HEK293 (cell line): ENCODE data around the gene CD151.

ENCODE experiments used
- CTCF ChIA-PET: fragments of 350-600 bp; formaldehyde crosslinking; extraction: SDS; loops from one replicate; lab custom pipeline; 2021; ENCODE audit warnings: antibody characterized with exemption; lab: Yijun Ruan, JAX
- POLR2A ChIA-PET: fragments of 300-600 bp; formaldehyde crosslinking; extraction: SDS; loops from one replicate; lab custom pipeline; 2020; ENCODE audit warnings: antibody characterized with exemption, inconsistent platforms; lab: Yijun Ruan, JAX
- H3K27ac ChIP-seq: fragments of 200-500 bp; sonication (Bioruptor generic); 2 replicates; pipeline ENCODE4 v1.5.1; 2014; ENCODE audit warnings: low read depth, low read length, control low read depth, inconsistent platforms; ENCODE audit errors: extremely low read depth
- H3K36me3 ChIP-seq, 2 experiments: fragments of 200-500 bp in 1 of 2; sonication (Bioruptor generic) in 1 of 2; 1 replicate in 1 of 2; 2 replicates in 1 of 2; pipeline ENCODE4 v1.5.1; 2014 to 2017; ENCODE audit warnings: inconsistent platforms in 2 of 2, low read length in 2 of 2; ENCODE audit not compliant: control insufficient read depth in 2 of 2, insufficient read depth in 1 of 2
- H3K4me1 ChIP-seq: fragments of 200-500 bp; sonication (Bioruptor generic); 2 replicates; pipeline ENCODE4 v1.5.1; 2014; ENCODE audit warnings: mild to moderate bottlenecking, low read length, inconsistent platforms; ENCODE audit not compliant: control insufficient read depth, insufficient read depth
- H3K4me3 ChIP-seq: 2 replicates; pipeline ENCODE4 v1.5.1; 2011; ENCODE audit warnings: low read depth, mild to moderate bottlenecking, control low read depth, low read length, moderate library complexity
- H3K9me3 ChIP-seq: fragments of 200-500 bp; sonication (Bioruptor generic); 2 replicates; pipeline ENCODE4 v1.5.1; 2014; ENCODE audit warnings: low read depth, low read length, inconsistent platforms; ENCODE audit not compliant: control insufficient read depth, insufficient read depth
- EGR2 ChIP-seq: fragments of 450-650 bp; formaldehyde crosslinking; IDR thresholded peaks from 2 replicates; pipeline ENCODE4 v1.5.1; 2016; ENCODE audit warnings: low read depth, missing biosample characterization, missing genetic modification characterization
- GLIS2 ChIP-seq: fragments of 450-650 bp; formaldehyde crosslinking; IDR thresholded peaks from 2 replicates; pipeline ENCODE4 v1.5.1; 2016; ENCODE audit warnings: missing biosample characterization, missing genetic modification characterization
- KLF9 ChIP-seq: fragments of 450-650 bp; formaldehyde crosslinking; IDR thresholded peaks from 2 replicates; pipeline ENCODE4 v1.5.1; 2016; ENCODE audit warnings: missing biosample characterization, missing genetic modification characterization, low read depth
- OVOL3 ChIP-seq: fragments of 450-650 bp; formaldehyde crosslinking; IDR thresholded peaks from 2 replicates; pipeline ENCODE4 v1.5.1; 2016; ENCODE audit warnings: missing biosample characterization, missing genetic modification characterization
- SCRT1 ChIP-seq: fragments of 450-650 bp; formaldehyde crosslinking; IDR thresholded peaks from 2 replicates; pipeline ENCODE4 v1.5.1; 2016; ENCODE audit warnings: missing biosample characterization, missing genetic modification characterization, borderline replicate concordance
- TSHZ1 ChIP-seq: fragments of 450-650 bp; formaldehyde crosslinking; IDR thresholded peaks from 2 replicates; pipeline ENCODE4 v1.5.1; 2016; ENCODE audit warnings: missing biosample characterization, missing genetic modification characterization, borderline replicate concordance
- ZBTB10 ChIP-seq: fragments of 450-650 bp; formaldehyde crosslinking; IDR thresholded peaks from 2 replicates; pipeline ENCODE4 v1.5.1; 2016; ENCODE audit warnings: missing biosample characterization, missing genetic modification characterization
- ZFP41 ChIP-seq: fragments of 450-650 bp; formaldehyde crosslinking; IDR thresholded peaks from 2 replicates; pipeline ENCODE4 v1.5.1; 2016; ENCODE audit warnings: missing biosample characterization, missing genetic modification characterization, borderline replicate concordance
- ZNF274 ChIP-seq, 2 experiments: fragments of 200-500 bp in 1 of 2; fragments of 450-650 bp in 1 of 2; sonication (Bioruptor generic) in 1 of 2; formaldehyde crosslinking in 1 of 2; IDR thresholded peaks; 2 replicates each; pipeline versions ENCODE4 v1.5.1 to v1.6.1; 2014 to 2016; ENCODE audit warnings: borderline replicate concordance in 1 of 2, inconsistent platforms in 1 of 2, low read length in 1 of 2, missing biosample characterization in 1 of 2, missing genetic modification characterization in 1 of 2
- ZNF416 ChIP-seq: fragments of 450-650 bp; formaldehyde crosslinking; IDR thresholded peaks from 2 replicates; pipeline ENCODE4 v1.5.1; 2016; ENCODE audit warnings: missing biosample characterization, missing genetic modification characterization
- ZNF561 ChIP-seq: fragments of 450-650 bp; IDR thresholded peaks from 2 replicates; pipeline ENCODE4 v1.5.1; 2018; ENCODE audit warnings: missing biosample characterization, missing genetic modification characterization, borderline replicate concordance
- ZNF660 ChIP-seq: fragments of 450-650 bp; IDR thresholded peaks from 2 replicates; pipeline ENCODE4 v1.5.1; 2018; ENCODE audit warnings: missing biosample characterization, mild to moderate bottlenecking, missing genetic modification characterization
- ZNF791 ChIP-seq: fragments of 450-650 bp; formaldehyde crosslinking; IDR thresholded peaks from 2 replicates; pipeline ENCODE4 v1.5.1; 2016; ENCODE audit warnings: missing biosample characterization, missing genetic modification characterization
- TF ChIP-seq, protein P1 (sequence below): fragments of 450-650 bp; formaldehyde crosslinking; IDR thresholded peaks from 2 replicates; pipeline ENCODE4 v1.5.1; 2016; ENCODE audit warnings: missing biosample characterization, missing genetic modification characterization
- TF ChIP-seq, protein P2 (sequence below): fragments of 450-650 bp; formaldehyde crosslinking; IDR thresholded peaks from 2 replicates; pipeline ENCODE4 v1.5.0; 2017; ENCODE audit warnings: missing biosample characterization, missing genetic modification characterization, borderline replicate concordance
- TF ChIP-seq, protein P3 (sequence below): fragments of 450-650 bp; formaldehyde crosslinking; IDR thresholded peaks from 2 replicates; pipeline ENCODE4 v1.5.1; 2017; ENCODE audit warnings: missing biosample characterization, missing genetic modification characterization
- TF ChIP-seq, protein P4 (sequence below): fragments of 450-650 bp; formaldehyde crosslinking; IDR thresholded peaks from 2 replicates; pipeline ENCODE4 v1.5.1; 2016; ENCODE audit warnings: missing biosample characterization, missing genetic modification characterization

Gene CD151

GRCh38 chr11:858053-858761, 25.5 kb downstream of the CD151 start (continued):
- TF ChIP-seq, protein P1, sequence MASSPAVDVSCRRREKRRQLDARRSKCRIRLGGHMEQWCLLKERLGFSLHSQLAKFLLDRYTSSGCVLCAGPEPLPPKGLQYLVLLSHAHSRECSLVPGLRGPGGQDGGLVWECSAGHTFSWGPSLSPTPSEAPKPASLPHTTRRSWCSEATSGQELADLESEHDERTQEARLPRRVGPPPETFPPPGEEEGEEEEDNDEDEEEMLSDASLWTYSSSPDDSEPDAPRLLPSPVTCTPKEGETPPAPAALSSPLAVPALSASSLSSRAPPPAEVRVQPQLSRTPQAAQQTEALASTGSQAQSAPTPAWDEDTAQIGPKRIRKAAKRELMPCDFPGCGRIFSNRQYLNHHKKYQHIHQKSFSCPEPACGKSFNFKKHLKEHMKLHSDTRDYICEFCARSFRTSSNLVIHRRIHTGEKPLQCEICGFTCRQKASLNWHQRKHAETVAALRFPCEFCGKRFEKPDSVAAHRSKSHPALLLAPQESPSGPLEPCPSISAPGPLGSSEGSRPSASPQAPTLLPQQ, result no peak
- TF ChIP-seq OVOL3 (tag by site-specific recombination) (no peak), ZNF660 (no peak), ZFP41 (tag by site-specific recombination) (no peak), KLF9 (tag by site-specific recombination) (no peak), ZNF791 (tag by site-specific recombination) (no peak), ZNF274 (IDR thresholded peaks at IDR 0.05; ENCODE audit: low read length) (no peak), ZNF274 (tag by site-specific recombination; IDR thresholded peaks at IDR 0.05; ENCODE audit: borderline replicate concordance) (no peak), TSHZ1 (tag by site-specific recombination) (no peak), GLIS2 (tag by site-specific recombination) (no peak), EGR2 (peak; percentile 20; the same call in 1 of the 2 replicates), ZNF561 (tag by site-specific recombination) (no peak), ZNF416 (tag by site-specific recombination) (no peak), SCRT1 (no peak)
- TF ChIP-seq, protein P2, sequence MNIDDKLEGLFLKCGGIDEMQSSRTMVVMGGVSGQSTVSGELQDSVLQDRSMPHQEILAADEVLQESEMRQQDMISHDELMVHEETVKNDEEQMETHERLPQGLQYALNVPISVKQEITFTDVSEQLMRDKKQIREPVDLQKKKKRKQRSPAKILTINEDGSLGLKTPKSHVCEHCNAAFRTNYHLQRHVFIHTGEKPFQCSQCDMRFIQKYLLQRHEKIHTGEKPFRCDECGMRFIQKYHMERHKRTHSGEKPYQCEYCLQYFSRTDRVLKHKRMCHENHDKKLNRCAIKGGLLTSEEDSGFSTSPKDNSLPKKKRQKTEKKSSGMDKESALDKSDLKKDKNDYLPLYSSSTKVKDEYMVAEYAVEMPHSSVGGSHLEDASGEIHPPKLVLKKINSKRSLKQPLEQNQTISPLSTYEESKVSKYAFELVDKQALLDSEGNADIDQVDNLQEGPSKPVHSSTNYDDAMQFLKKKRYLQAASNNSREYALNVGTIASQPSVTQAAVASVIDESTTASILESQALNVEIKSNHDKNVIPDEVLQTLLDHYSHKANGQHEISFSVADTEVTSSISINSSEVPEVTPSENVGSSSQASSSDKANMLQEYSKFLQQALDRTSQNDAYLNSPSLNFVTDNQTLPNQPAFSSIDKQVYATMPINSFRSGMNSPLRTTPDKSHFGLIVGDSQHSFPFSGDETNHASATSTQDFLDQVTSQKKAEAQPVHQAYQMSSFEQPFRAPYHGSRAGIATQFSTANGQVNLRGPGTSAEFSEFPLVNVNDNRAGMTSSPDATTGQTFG (tag by site-specific recombination), result no peak
- TF ChIP-seq, protein P3, sequence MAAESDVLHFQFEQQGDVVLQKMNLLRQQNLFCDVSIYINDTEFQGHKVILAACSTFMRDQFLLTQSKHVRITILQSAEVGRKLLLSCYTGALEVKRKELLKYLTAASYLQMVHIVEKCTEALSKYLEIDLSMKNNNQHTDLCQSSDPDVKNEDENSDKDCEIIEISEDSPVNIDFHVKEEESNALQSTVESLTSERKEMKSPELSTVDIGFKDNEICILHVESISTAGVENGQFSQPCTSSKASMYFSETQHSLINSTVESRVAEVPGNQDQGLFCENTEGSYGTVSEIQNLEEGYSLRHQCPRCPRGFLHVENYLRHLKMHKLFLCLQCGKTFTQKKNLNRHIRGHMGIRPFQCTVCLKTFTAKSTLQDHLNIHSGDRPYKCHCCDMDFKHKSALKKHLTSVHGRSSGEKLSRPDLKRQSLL, result peak; percentile 45; the same call in 1 of the 2 replicates

DNA sequence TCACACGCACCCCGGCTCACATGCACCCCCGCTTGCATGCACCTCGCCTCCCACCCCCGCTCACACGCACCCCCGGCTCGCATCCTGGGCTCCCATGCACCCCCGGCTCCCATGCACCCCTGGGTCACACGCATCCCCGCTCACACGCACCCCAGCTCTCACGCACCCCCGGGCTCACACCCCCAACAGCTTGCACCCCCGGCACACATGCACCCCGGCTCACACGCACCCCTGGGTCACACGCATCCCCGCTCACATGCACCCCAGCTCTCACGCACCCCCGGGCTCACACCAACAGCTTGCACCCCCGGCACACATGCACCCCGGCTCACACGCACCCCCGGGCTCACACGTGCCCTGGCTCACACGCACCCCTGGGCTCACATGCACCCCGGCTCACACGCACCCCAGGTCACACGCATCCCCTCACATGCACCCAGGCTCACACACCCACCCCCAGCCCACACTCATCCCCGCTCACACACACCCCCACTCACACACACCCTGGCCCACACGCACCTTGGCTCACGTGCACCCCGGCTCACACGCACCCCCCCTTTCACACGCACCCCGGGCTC, 26.1 kb downstream of the CD151 start:
- peak; percentile 2; the same call in 1 of the 2 replicates for TF ChIP-seq ZBTB10 (tag by site-specific recombination)
- TF ChIP-seq, protein P4, sequence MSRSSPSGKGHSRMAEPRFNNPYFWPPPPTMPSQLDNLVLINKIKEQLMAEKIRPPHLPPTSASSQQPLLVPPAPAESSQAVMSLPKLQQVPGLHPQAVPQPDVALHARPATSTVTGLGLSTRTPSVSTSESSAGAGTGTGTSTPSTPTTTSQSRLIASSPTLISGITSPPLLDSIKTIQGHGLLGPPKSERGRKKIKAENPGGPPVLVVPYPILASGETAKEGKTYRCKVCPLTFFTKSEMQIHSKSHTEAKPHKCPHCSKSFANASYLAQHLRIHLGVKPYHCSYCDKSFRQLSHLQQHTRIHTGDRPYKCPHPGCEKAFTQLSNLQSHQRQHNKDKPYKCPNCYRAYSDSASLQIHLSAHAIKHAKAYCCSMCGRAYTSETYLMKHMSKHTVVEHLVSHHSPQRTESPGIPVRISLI (tag by site-specific recombination), result no peak
- Histone ChIP-seq H3K4me3 (no peak overlapping the region), H3K4me1 (no peaks in the 10 kb centered on the region), H3K36me3 (no peaks in the 10 kb centered on the region), H3K27ac (no peak overlapping the region), H3K9me3 (no peaks in the 10 kb centered on the region)
- CTCF ChIA-PET, result interaction anchor here (0.5 to 2.5 kb wide), 4 partner anchors 11 to 229 kb away, joined by 3 to 10 read pairs (median 4); no protein-coding TSS in a partner anchor
- POLR2A ChIA-PET, result interaction anchor here (1.2 to 1.8 kb wide), 2 partner anchors 15 to 39 kb away, joined by 4 to 11 read pairs; partner anchors contain the start of gene TSPAN4
